CD4-positive, alpha-beta T cell treated with Interleukin-4 for 4 hours (primary cell): ENCODE results near the gene CES2.
"Not testable (repeated sequence)": the region's sequence is repeated elsewhere in the genome, so short reads cannot be mapped to it uniquely, and the experiment has no call there.

ENCODE experiments used
- DNase-seq: peaks from one replicate; pipeline ENCODE4 v3.0.0-alpha.2; 2020

The CES2 gene

GRCh38 chr16:66934839-66935313 lies 440 bp upstream of the CES2 start:
- DNase-seq: not testable (repeated sequence)

- no peak for DNase-seq
These were observed 1.1 kb downstream of the CES2 start for GRCh38 chr16:66936462-66936861.

GRCh38 chr16:66936889-66937554 lies 1.7 kb downstream of the CES2 start:
- no peak for DNase-seq

GRCh38 chr16:66937725-66938337 lies 2.5 kb downstream of the CES2 start:
- no peak for DNase-seq

- DNase-seq: no peak
These were observed 4.0 kb downstream of the CES2 start for GRCh38 chr16:66939366-66939765.

DNA sequence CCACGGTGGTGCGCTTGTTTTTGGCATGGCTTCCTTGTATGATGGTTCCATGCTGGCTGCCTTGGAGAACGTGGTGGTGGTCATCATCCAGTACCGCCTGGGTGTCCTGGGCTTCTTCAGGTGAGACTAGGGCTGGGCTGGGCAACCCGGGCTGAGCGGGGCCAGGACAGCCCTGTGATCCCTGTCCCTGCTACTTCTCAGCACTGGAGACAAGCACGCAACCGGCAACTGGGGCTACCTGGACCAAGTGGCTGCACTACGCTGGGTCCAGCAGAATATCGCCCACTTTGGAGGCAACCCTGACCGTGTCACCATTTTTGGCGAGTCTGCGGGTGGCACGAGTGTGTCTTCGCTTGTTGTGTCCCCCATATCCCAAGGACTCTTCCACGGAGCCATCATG lies 4.9 kb downstream of the CES2 start:
- no peak for DNase-seq

GRCh38 chr16:66942981-66943380 lies 7.7 kb downstream of the CES2 start:
- no peak for DNase-seq

GRCh38 chr16:66943426-66944053 lies 8.2 kb downstream of the CES2 start:
- DNase-seq: no peak

GRCh38 chr16:66944054-66944441 lies 8.7 kb downstream of the CES2 start:
- DNase-seq: no peak

DNA sequence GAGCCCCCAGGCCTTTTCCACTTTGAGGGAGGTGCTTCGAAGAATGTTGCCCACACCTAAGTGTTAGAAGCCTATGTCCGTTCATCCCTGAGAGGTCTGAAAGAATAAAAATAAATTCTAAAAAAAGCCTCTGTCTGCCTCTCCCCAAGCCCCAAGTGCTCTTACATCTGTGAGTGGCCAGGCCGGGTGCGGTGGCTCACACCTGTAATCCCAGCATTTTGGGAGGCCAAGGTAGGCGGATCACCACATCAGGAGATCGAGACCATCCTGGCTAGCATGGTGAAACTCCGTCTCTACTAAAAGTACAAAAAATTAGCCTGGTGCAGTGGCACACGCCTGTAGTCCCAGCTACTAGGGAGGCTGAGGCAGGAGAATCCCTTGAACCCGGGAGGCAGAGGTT lies 9.7 kb downstream of the CES2 start:
- not testable (repeated sequence) for DNase-seq

GRCh38 chr16:66945939-66946338 lies 10.6 kb downstream of the CES2 start:
- DNase-seq: no peak

DNA sequence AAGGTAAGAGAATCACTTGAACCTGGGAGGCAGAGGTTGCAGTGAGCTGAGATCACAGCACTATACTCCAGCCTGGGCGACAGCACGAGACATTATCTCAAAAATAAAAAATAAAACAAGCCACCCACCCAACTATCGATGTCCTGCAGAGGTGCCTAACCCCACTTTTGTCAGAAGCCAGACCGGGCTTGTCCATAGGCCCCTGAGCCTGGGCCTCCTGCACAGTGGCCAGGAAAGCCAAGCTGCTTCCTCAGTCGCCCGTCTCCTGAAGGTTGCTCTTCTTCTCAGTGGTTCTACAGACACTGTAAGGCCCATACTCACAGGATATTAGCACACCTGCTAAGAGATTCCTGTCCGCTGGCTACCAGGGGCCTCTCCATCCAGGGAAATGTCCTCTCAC lies 11.2 kb downstream of the CES2 start:
- DNase-seq: no peak

- no peak for DNase-seq
These were observed 11.6 kb downstream of the CES2 start for GRCh38 chr16:66946974-66947301.

- peak; percentile 85 for DNase-seq
These were observed 12.2 kb downstream of the CES2 start for GRCh38 chr16:66947302-66948065.

DNA sequence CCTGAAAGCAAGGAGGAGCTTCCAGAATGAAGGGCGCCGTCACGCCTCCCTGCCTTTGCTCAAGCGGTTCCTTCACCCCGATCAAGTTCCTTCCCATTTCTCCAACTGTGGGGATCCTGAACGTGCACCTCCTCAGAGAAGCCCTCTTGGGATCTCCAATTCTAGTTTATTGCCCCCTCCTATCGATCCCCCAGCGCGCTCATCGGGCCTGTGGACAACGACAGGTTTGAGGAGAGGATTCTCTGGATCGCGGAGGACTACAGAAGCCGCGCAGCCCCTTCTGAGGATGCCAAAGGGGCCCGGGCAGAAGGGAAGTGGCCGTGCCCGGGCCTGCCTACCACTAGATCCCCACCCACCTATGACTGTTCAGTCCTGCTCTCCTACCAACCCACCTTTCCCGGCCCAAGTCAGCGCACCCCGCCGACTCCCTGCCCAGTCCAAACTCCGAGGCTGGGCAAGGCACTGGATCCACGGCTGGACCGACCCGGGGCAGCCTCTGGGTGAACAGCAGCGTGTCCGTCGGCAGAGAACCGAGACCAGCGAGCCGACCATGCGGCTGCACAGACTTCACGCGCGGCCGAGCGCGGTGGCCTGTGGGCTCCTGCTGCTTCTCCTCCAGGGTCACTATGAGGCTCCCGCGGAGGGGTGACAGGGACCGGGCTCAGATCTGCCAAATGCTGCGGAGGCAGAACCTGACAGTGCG lies 13.0 kb downstream of the CES2 start:
- no peak for DNase-seq

DNA sequence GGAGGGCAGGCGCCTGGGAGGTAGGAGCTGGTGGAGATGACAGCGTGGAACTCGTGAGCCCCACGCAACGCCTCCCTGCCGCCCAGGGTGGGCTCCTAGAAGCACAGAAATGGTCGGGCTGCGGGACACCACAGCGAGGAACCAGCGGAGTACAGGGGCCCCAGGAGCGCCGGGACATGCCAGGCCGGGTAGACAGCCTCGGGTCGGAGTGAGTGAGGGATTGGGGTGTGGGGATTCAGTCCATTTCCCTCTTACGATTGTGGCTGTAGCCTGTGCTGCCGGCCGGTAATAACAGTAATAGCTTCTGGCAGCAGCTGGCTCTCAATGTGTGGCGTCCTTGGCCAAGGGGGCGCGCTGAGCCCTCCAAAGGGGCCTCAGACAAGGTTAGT lies 13.5 kb downstream of the CES2 start:
- no peak for DNase-seq

DNA sequence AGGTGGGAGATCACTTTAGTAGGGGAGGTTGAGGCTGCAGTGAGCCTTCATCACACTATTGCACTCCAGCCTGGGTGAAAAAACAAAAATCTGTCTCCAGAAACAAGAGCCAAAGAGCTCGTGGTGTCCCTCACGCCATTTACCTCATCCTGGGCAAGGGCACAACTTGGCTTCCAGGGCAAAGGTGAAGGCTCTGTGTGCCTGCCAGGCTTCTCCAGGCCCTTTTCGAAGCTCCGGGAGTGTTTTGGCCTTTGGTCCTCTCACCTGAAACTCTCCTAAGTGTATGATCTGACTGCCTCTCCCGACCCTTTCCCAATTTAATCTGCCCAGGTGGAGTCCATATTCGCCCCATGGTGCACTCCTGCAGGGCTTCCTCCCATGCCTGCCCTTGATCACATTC lies 14.2 kb downstream of the CES2 start:
- no peak for DNase-seq

- no peak for DNase-seq
These were observed 15.1 kb downstream of the CES2 start for GRCh38 chr16:66950437-66950836.

DNA sequence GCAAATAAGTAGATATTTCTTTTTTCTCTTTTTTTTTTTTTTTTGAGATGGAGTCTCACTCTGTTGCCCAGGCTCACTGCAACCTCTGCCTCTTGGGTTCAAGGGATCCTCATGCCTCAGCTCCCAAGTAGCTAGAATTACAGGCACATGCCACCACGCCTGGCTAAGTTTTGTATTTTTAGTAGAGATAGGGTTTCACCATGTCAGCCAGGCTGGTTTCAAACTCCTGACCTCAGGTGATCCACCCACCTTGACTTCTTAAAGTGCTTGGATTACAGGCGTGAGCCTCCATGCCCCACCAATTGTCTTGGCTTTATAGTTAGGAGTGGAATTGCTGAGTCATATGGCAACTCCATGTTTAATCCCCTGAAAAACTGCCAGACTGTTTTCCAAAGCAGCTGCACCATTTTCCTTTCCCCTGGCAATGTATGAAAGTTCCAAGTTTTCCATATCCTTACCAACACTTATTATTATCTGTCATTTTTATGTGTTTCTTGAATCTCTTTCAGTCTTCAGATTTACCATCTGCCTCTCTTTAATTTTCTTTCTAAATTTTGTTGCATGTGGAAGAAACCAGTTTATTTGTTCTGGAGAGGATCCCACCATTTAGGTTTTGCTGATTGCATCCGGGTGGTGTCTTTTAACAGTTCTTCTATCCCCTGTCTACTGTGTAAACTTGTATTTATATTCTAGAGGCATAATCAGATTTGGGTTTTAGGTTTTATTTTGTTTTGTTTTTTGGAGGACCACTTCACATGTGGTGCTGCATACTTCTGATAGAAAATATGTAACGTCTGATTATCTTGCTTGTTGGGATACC lies 15.9 kb downstream of the CES2 start:
- DNase-seq: no peak

GRCh38 chr16:66952430-66953110 lies 17.3 kb downstream of the CES2 start:
- no peak for DNase-seq

DNA sequence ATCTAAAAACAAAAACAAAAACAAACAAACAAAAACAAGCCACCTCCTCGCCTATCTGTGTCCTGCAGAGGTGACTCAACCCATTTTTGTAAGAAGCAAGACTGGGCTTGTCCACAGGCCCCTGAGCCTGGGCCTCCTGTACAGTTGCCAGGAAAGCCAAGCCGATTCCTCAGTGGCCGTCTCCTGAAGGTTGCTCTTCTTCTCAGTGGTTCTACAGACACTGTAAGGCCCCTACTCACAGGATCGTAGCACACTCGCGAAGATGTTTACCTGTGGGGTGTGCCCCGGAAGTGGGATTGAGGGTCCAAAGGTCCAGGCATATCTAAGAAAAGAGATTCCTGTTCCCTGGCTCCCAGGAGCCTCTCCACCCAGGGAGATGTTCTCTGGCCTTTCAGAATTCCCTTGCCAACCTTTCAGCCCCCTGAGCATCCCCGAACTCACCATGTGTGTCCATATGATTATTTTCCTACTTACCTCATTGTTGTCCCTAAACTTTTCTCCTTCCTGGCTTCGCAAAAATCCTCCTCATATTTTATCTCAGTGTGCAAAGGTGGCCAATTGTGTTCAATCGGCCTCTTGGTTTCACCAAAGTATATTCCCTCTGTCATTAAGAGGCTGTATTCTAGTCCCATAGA lies 18.3 kb downstream of the CES2 start:
- DNase-seq: no peak
